Posterior cingulate gyrus (tissue), 11 donors: Measurements from ENCODE around the gene GJD3.
A peak's percentile ranks its signal among the peaks of the same experiment; 100 is the strongest.

Source experiments
- DNase-seq, 10 donors: peaks; one replicate each; pipeline versions ENCODE4 v3.0.0 to v3.0.0-alpha.2; 2020 to 2021; ENCODE audit warnings: mixed read lengths in 3 of 10
- intact Hi-C: fragments of 100-400 bp; cut with DNase I; formaldehyde crosslinking; loops from one replicate; pipeline ENCODE4 v1.15.1; 2023

Gene GJD3

DNA sequence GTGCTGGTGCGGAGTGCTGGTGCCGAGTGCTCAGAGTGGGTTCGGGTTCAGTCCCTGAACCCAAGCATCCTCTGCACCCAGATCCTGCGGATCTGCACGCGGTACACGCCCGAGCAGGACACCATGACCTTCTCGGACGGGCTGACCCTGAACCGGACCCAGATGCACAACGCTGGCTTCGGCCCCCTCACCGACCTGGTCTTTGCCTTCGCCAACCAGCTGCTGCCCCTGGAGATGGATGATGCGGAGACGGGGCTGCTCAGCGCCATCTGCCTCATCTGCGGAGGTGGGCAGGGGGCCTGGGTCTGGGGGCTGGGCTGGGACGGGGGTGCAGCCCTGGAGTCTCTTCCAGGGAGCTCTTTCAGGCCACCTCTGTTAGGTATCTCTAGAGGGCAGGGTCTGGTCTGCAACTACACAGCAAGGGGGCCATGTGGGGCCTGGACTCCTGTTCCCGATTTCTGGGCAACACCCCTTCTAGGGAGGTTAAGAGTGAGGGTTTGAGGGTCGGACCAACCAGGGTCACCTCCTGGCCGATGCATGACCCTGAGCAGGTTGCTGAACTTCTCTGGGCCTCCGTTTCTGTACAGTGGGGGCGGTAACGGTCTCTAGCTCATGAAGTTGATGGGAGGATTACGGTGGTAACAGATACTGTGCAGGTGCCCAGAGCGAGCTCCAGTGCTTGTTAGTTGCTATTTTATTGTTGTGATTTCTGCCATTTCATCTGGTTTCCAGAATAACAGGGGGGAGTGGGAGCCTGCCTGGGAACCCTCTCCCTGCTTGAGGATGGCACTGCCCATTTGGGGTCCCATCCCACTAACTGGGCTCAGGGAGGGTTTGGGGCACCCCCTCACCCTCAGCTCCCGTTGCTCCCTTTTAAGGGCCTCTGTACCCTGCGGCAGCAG, 10.1 kb downstream of the GJD3 start:
- peak in 1 of 10 donors; percentile 51 for DNase-seq
- intact Hi-C loops = loop anchor here (1.0 kb wide), 1 partner anchor 51 kb away; no protein-coding TSS in a partner anchor

GRCh38 chr17:40352779-40353394, 11.7 kb downstream of the GJD3 start:
- intact Hi-C loops = no loop called here
- DNase-seq = peak in 1 of 10 donors; percentile 23

DNA sequence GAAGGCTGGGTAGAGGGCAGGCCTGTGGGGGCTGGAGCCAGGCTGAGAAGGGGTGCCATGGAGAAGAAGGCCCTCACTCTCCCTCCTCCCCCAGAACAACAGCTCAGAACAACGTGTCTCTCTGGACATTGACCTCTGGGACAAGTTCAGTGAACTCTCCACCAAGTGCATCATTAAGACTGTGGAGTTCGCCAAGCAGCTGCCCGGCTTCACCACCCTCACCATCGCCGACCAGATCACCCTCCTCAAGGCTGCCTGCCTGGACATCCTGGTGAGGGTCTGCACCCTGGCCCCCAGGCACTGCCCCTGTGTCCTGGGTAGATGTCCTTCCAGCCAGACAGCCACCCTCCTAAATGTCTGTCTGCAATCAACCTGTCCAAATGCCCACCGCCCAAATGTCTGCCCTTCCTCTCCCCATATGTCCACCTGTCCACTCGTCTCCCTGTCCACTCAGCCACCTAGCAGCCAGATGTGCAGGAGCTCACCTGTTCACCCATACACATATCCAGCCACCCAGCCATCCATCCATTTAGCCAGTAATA, 12.2 kb downstream of the GJD3 start:
- DNase-seq = peak in 1 of 10 donors; percentile 64
- intact Hi-C loops = no loop called here

DNA sequence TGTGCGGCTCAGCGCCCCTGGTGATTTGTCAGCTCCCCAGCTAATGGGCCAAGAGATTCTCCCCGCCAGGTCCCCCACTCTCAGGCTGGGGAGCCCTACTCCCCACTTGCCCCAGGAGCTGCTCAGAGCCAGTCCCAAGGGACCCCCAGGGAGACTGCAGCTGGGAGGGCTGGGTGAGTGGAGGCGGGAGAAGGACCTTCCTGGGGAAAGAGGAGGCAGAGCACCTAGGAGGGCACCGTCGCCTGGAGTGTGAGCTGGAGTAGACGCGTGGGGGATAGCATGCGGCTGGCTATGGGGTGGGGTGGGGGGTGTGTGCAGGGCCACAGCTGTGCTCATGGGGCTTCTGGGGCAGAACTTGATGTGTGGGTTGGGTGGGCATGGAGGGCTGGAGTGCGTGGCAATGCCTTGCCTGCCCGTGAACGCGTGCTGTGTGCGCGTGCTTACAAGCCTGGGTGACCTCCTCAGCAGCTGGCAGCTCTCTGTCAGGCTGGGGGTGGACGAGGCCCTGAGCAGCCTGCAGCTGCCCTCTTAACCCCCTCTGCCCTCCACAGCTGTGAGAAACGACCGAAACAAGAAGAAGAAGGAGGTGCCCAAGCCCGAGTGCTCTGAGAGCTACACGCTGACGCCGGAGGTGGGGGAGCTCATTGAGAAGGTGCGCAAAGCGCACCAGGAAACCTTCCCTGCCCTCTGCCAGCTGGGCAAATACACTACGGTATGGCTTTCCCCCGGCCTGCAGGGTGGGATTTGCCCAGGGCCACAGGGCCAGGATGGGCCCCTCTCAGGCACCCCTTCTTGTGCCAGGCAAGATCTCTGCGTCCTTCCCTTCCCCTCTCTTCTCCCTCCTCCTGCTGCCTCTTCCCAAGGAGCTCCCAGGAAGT, 12.9 kb downstream of the GJD3 start:
- intact Hi-C loops = no loop called here
- DNase-seq = peak in 1 of 10 donors; percentile 71

GRCh38 chr17:40350689-40351358, 13.7 kb downstream of the GJD3 start:
- intact Hi-C loops = no loop called here

GRCh38 chr17:40349895-40350688, 14.4 kb downstream of the GJD3 start:
- no peak for DNase-seq
- intact Hi-C loops = no loop called here

More at GRCh38 chr17:40350689-40351358, 13.7 kb downstream of the GJD3 start:
- no peak for DNase-seq

DNA sequence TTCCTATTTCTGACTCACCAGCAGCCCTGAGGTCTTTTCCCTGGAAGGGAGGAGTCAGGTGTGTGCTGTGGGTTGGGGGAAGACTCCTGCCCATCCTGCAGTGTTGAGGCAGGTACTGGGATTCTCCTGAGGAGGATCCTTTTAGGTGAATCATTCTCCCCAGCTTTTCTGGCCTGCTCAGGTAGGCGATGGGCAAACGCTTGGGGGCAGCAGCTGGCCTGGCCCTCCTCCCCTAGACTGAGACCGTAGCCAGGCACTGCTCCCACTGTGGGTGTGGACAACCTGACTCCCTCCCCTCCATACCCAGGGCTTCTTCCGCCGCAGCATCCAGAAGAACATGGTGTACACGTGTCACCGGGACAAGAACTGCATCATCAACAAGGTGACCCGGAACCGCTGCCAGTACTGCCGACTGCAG, 15.1 kb downstream of the GJD3 start:
- intact Hi-C loops = no loop called here

DNA sequence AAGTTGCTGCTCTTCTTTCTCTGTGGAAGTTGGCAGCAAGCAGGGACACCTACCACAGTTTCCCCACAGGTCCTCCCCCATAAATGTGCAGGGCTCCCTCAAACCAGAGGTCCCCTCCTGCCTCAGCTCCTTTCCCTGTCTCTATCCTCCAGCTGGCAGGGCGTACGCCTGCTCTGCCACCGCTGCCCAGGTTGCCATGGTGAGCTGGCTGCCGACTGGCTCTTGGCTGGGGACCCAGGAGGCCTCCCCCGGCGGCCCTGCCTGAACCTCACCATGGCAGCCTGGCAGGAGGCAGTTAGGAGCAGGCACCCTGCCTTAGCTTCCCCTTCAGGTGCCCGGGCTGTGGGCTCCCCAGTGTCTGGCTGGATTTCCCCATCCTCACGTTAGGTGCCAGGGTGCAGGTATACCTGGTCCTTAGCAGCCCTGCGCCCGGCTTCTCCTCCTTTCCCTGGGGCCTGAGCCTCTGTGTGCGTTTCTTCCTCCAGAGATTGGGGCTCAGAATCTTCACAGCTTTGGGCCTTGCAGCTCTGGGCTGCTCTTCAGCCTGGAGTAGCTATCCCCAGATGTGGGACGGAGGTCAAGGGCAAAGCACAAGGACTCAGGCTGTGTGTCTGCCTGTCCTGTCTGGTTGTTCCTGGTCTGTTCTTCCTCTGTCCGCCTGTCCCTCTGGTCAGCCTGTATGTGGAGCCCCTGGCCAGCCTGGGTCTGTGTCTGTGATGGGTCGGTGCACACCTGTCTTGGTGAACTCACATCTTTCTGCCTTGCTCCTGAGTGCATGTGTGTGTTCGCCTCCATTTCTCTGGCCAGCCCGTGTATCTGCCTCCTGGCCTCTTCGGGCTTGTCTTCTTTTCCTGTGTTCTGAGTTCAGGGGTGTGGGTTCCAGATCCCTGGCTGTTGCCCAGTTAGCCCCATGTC, 15.7 kb downstream of the GJD3 start:
- intact Hi-C loops = no loop called here
- DNase-seq = peak; percentile 66 to 97 (median 84)

More for the DNA sequence above, 15.1 kb downstream of the GJD3 start:
- DNase-seq = no peak

DNA sequence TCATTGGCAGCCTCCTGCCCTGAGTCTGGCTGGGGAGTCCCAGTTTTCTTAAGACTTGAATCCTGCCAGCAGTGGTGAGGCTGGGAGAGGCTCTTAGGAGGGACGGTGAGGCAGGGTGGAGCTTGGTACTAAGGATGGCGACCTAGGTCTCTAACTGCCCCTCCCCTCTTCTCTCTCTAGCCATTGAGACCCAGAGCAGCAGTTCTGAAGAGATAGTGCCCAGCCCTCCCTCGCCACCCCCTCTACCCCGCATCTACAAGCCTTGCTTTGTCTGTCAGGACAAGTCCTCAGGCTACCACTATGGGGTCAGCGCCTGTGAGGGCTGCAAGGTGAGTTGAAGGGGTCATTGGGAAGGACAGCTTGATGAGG, 16.4 kb downstream of the GJD3 start:
- DNase-seq = no peak
- intact Hi-C loops = no loop called here

DNA sequence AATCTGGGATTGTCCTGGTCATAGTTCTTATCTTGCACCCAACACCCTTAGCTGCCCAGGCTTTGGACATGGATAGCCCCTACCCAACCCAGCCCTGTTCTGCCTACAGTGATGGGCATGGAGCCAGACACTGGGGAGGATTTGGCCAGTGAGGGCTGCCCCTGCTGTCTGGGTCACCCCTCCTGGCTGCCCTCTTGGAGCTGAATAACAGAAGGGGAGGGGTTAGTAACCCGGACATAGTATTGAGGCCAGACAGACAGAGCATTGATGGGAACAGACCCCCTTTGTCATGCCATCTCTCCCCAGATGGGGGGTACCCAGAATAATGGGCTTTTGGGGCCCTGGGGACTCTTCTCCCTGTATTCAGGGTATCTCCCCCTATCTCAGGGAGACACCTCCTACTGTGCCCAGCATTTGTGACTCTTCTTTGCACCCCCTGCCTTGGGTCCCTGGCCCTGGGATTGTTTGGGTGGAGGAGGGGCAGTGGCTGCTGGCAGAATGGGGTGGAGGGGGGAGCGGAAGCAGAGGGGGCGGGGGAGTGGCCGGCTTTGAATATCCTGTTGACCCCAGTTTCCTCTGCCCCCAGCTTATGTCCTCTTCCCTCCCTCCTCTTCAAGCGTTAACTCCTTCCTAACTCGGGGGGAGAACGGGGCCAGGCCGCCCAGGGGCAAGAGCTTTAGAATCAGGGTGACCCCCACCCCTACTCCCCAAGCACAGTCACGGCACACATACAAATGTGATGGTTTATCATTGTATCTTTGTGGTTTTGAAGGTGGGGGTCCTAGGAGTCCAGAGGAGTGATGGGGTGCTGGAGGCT, 17.0 kb downstream of the GJD3 start:
- intact Hi-C loops = no loop called here
- peak in 3 of 10 donors; percentile 31 to 90 (median 62) for DNase-seq

GRCh38 chr17:40346765-40347158, 17.8 kb downstream of the GJD3 start:
- intact Hi-C loops = no loop called here
- DNase-seq = no peak

DNA sequence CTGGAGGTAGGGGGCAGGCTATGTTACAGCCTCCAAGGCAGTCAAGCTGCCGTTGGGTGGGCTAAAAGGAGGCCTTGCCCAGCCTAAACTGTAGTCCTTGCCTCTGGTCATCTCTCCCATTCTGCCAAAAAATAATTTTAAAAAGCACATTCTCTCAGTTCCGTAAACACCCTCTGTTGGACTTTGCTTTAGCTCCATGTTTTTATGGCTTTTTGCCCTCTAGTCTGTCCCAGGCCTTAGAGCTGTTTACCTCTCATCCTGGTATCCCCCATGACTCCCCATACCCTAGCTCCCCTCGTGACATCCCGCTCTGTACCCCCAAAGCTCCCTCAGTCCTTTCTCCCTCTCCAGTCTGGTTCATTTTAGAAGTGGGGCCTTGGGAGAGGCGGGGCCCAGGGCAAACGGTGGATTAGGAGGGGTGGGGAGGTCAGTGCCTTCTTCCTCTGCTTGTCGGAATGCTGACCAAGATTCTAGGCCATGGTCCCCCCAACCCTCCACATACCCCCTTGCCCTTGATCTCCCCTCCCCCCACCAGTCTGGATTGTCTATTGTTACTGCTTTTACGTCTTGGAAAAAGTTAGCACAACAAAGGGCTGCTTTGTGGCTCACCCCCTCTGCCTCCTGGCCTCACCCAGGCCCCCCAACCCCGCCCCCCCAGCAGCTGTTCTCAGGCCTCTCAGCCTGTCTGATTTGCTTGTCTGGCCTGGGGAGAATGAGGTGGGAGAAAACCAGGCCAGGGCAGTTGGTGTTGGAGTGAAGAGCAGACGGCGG, 18.4 kb downstream of the GJD3 start:
- intact Hi-C loops = no loop called here
- no peak for DNase-seq

DNA sequence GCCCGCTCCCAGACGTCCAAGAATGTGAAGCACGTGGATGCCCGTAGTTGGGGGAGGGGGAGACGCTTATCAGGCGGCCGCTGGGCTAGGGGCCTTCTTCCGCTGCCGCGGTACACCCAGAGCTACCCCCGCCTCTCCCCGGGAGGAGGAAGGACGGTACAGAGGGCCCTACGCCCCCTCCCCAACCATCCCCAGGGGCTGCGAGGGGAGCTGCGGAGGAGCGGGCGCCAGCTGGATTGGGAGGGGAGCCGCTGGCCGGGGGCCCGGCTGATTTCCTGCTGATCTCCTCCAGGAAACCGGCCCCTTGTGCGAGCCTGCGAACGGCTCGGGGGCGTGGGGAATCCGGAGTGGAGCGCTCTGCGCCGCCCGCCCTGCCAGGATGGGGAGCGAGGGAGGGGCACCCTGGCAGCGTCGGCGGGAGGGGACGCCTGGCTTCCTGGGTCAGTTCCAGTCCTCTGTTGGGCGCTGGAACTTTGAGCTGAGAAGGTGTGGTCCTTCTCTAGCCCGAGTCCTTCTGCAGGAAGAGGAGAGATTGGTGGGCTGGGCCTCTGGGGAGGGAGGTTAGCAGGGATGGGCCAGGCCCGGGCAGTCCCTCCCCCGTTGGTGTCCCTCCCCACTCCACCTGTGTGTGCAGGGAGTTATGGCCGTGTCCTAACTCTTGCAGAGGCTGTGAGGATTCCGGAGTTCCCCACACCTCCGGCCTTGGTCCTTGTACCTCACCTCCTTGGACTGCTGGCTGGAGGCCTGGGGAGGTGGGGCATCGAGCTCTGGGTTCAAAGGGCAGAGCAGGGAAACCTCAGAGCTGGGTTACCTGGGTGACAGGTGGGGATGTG, 19.2 kb downstream of the GJD3 start:
- DNase-seq = peak in 5 of 10 donors; percentile 55 to 90 (median 57)
- intact Hi-C loops = no loop called here

- intact Hi-C loops = no loop called here
- DNase-seq = no peak
These were observed 19.9 kb downstream of the GJD3 start for GRCh38 chr17:40344421-40345160.
